ENCODE data around the gene MIGA2. TPM values are rescaled to one million over a fixed set of nuclear protein-coding genes. Genes with fewer than 3 reads are reported as not detected.

MIGA2 gene
- total RNA-seq, 1 experiment from 2014 or later, result 34.8 TPM

DNA sequence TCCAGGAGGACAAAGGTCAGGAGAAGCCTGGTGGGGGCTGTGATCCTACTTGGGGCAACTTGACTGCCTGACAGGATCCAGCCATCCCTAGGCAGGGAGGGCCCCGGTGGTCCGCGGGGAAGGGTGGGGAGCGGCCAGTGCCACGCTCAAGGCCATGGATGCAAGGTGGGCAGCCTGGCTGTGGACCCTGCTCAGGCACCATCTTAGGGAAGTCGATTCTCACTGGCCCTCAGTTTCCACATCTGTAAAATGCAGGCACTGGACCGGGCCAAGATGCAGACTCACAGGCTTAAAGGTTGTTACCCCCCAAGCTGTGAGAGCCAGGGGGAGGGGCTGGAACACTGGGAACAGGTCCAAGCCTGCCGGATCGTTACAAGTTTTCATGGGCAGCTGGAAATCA is 35.7 kb downstream of the MIGA2 start:
- H3K27me3 ChIP-seq (replicated peaks; ENCODE audit: control insufficient read depth, insufficient read depth, low read length), result no peaks in the 10 kb centered on the region
- no TSS peak for BruUV-seq (replicated peaks)
- intact Hi-C loops (cut with micrococcal nuclease; ENCODE audit: unreplicated experiment), result no loop called here
- TF ChIP-seq, protein P1, sequence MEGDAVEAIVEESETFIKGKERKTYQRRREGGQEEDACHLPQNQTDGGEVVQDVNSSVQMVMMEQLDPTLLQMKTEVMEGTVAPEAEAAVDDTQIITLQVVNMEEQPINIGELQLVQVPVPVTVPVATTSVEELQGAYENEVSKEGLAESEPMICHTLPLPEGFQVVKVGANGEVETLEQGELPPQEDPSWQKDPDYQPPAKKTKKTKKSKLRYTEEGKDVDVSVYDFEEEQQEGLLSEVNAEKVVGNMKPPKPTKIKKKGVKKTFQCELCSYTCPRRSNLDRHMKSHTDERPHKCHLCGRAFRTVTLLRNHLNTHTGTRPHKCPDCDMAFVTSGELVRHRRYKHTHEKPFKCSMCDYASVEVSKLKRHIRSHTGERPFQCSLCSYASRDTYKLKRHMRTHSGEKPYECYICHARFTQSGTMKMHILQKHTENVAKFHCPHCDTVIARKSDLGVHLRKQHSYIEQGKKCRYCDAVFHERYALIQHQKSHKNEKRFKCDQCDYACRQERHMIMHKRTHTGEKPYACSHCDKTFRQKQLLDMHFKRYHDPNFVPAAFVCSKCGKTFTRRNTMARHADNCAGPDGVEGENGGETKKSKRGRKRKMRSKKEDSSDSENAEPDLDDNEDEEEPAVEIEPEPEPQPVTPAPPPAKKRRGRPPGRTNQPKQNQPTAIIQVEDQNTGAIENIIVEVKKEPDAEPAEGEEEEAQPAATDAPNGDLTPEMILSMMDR (IDR thresholded peaks at IDR 0.05; ENCODE audit: insufficient read depth in 1 of 2, low read depth in 1 of 2, low read length in 1 of 2, severe bottlenecking in 1 of 2, unreplicated experiment in 1 of 2), result no peak
- Mint-ChIP-seq H3K27ac (ENCODE audit: unreplicated experiment) (no peak overlapping the region), H3K27me3 (ENCODE audit: insufficient read depth, unreplicated experiment) (no peaks in the 10 kb centered on the region), H3K4me3 (ENCODE audit: unreplicated experiment) (no peak overlapping the region), H3K9me3 (ENCODE audit: unreplicated experiment) (no peaks in the 10 kb centered on the region), H3K36me3 (ENCODE audit: insufficient read depth, unreplicated experiment) (peaks cover 9% of the 10 kb centered on the region), H3K4me1 (ENCODE audit: low read depth, unreplicated experiment) (no peaks in the 10 kb centered on the region)
- H3K4me1 ChIP-seq, result no peaks in the 10 kb centered on the region; the same call in 1 of the 2 replicates
- POLR2A ChIA-PET, result no interaction called here
- no peaks in the 10 kb centered on the region for H3K36me3 ChIP-seq (ENCODE audit: control insufficient read depth, insufficient read depth, low read length)
- no peaks in the 10 kb centered on the region for H3K9me3 ChIP-seq
- CTCF ChIA-PET, result no interaction called here
- no peak for DNase-seq
- H3K4me3 ChIP-seq (ENCODE audit: low read depth, low read length), result no peak overlapping the region

DNA sequence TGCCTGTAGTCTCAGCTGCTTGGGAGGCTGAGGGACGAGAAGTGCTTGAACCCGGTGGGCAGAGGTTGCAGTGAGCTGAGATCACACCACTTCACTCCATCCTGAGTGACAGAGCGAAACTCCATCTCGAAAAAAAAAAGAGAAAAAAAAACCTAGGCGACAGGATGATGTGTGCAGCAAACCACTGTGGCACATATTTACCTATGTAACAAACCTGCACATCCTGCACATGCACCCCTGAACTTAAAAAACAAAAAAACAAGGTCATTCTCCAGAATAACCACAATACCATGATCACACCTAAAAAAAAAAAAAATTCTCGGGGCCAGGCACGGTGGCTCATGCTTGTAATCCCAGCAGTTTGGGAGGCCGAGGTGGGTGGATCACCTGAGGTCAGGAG is 37.0 kb downstream of the MIGA2 start:
- no peak for DNase-seq
- no peaks in the 10 kb centered on the region for H3K9me3 ChIP-seq
- H3K4me3 Mint-ChIP-seq (ENCODE audit: unreplicated experiment), result no peak overlapping the region
- CTCF ChIA-PET, result interaction anchor here (1.3 kb wide), 1 partner anchor 45 kb away, joined by 10 read pairs; the partner anchor contains the start of gene SH3GLB2
- BruUV-seq (replicated peaks), result no TSS peak
- no peaks in the 10 kb centered on the region for H3K9me3 Mint-ChIP-seq (ENCODE audit: unreplicated experiment)
- intact Hi-C loops (cut with micrococcal nuclease; ENCODE audit: unreplicated experiment), result no loop called here
- H3K4me3 ChIP-seq (ENCODE audit: low read depth, low read length), result no peak overlapping the region
- POLR2A ChIA-PET, result no interaction called here
- no peaks in the 10 kb centered on the region; the same call in 1 of the 2 replicates for H3K4me1 ChIP-seq
- H3K27me3 ChIP-seq (replicated peaks; ENCODE audit: control insufficient read depth, insufficient read depth, low read length), result no peaks in the 10 kb centered on the region
- H3K27me3 Mint-ChIP-seq (ENCODE audit: insufficient read depth, unreplicated experiment), result no peaks in the 10 kb centered on the region
- no peaks in the 10 kb centered on the region for H3K36me3 ChIP-seq (ENCODE audit: control insufficient read depth, insufficient read depth, low read length)
- H3K4me1 Mint-ChIP-seq (ENCODE audit: low read depth, unreplicated experiment), result no peaks in the 10 kb centered on the region
- TF ChIP-seq, protein P1 (IDR thresholded peaks at IDR 0.05; ENCODE audit: insufficient read depth in 1 of 2, low read depth in 1 of 2, low read length in 1 of 2, severe bottlenecking in 1 of 2, unreplicated experiment in 1 of 2), result no peak
- H3K36me3 Mint-ChIP-seq (ENCODE audit: insufficient read depth, unreplicated experiment), result no peaks in the 10 kb centered on the region
- H3K27ac Mint-ChIP-seq (ENCODE audit: unreplicated experiment), result no peak overlapping the region

DNA sequence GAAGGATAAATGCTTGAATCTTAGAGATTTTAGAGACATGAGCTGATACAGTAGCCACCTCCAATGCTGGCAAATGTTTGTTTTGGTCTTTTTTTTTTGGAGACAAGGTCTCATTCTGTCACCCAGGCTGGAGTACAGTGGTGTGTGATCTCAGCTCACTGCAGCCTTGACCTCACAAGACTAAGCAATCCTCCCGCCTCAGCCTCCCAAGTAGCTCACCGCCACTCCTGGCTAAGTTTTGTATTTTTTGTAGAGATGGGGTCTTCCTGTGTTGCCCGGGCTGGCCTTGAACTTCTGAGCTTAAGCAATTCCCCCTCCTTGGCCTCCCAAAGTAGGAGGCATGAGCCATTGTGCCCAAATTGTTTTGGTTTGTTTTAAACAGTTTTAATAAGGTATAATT is 37.7 kb downstream of the MIGA2 start:
- no peak overlapping the region for H3K4me3 ChIP-seq (ENCODE audit: low read depth, low read length)
- Mint-ChIP-seq H3K4me1 (ENCODE audit: low read depth, unreplicated experiment) (no peaks in the 10 kb centered on the region), H3K4me3 (ENCODE audit: unreplicated experiment) (no peak overlapping the region), H3K9me3 (ENCODE audit: unreplicated experiment) (no peaks in the 10 kb centered on the region), H3K27ac (ENCODE audit: unreplicated experiment) (no peak overlapping the region), H3K36me3 (ENCODE audit: insufficient read depth, unreplicated experiment) (no peaks in the 10 kb centered on the region), H3K27me3 (ENCODE audit: insufficient read depth, unreplicated experiment) (no peaks in the 10 kb centered on the region)
- TF ChIP-seq, protein P1 (IDR thresholded peaks at IDR 0.05; ENCODE audit: insufficient read depth in 1 of 2, low read depth in 1 of 2, low read length in 1 of 2, severe bottlenecking in 1 of 2, unreplicated experiment in 1 of 2), result no peak
- DNase-seq, result no peak
- H3K9me3 ChIP-seq, result no peaks in the 10 kb centered on the region
- H3K27me3 ChIP-seq (replicated peaks; ENCODE audit: control insufficient read depth, insufficient read depth, low read length), result no peaks in the 10 kb centered on the region
- intact Hi-C loops (cut with micrococcal nuclease; ENCODE audit: unreplicated experiment), result no loop called here
- H3K36me3 ChIP-seq (ENCODE audit: control insufficient read depth, insufficient read depth, low read length), result no peaks in the 10 kb centered on the region
- ChIA-PET POLR2A (no interaction called here), CTCF (interaction anchor here (1.3 kb wide), 1 partner anchor 46 kb away, joined by 10 read pairs; the partner anchor contains the start of gene SH3GLB2)
- H3K4me1 ChIP-seq, result peaks cover 6% of the 10 kb centered on the region; the same call in 1 of the 2 replicates
- BruUV-seq (replicated peaks), result no TSS peak

Data from Caco-2 (cell line).